NCI-H446 (cell line): ENCODE results near the gene MOB1A.

Source experiments
- DNase-seq, 2 experiments: peaks; one replicate each; lab custom pipeline; 2025; lab: John Stamatoyannopoulos, UW

Gene MOB1A

DNA sequence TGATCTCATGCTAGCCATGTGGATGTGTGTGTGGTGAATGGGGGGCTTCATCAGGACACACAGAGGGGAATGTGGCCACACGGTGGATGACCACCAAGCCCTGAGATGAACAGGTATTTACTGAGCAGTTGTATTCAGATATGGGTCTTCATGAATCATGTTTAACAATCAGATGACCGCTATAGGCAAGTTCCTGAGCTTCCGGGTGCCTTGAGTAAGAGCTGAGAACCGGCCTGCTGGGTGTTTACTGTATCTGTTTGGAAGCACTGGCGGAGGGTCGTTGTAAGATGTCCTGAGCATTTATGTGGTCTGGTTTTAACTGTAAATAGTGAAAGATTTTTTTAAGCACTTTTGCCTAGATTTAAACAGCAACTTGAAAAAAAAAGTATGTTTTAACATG, 74.9 kb downstream of the MOB1A start:
- DNase-seq: no peak
